Mucosa of rectum (tissue), 2 donors: ENCODE results near the gene BFSP2.

Experiments
- H3K27ac ChIP-seq, 2 donors: one replicate each; pipeline ENCODE4 v1.7.0; 2013; ENCODE audit warnings: inconsistent platforms in 2 of 2, low read depth in 2 of 2, low read length in 2 of 2
- H3K27me3 ChIP-seq, 2 donors: one replicate each; pipeline ENCODE4 v1.7.0; 2013; ENCODE audit warnings: low read length in 2 of 2; ENCODE audit not compliant: control insufficient read depth in 2 of 2, insufficient read depth in 2 of 2
- H3K36me3 ChIP-seq, 2 donors: one replicate each; pipeline ENCODE4 v1.7.0; 2013; ENCODE audit warnings: low read length in 2 of 2; ENCODE audit not compliant: control insufficient read depth in 2 of 2, insufficient read depth in 2 of 2
- H3K4me1 ChIP-seq, 2 donors: one replicate each; pipeline ENCODE4 v1.7.0; 2013; ENCODE audit warnings: low read length in 2 of 2, mild to moderate bottlenecking in 1 of 2; ENCODE audit not compliant: control insufficient read depth in 2 of 2, insufficient read depth in 2 of 2
- H3K4me3 ChIP-seq, 2 donors: one replicate each; pipeline ENCODE4 v1.7.0; 2013; ENCODE audit warnings: low read length in 2 of 2
- H3K9ac ChIP-seq, 2 donors: one replicate each; pipeline ENCODE4 v1.7.0; 2013; ENCODE audit warnings: low read length in 2 of 2, low read depth in 1 of 2, mild to moderate bottlenecking in 1 of 2
- H3K9me3 ChIP-seq, 2 donors: one replicate each; pipeline ENCODE4 v1.7.0; 2013; ENCODE audit warnings: low read length in 2 of 2; ENCODE audit not compliant: control insufficient read depth in 2 of 2
- donor health status: healthy.
- donor health status: Normal muscosa, but diverticular disease.

Gene BFSP2

GRCh38 chr3:133393691-133394474 lies 6.0 kb upstream of the BFSP2 start:
- Histone ChIP-seq H3K27me3 (no peaks in the 10 kb centered on the region), H3K4me1 (no peaks in the 10 kb centered on the region), H3K9ac (no peak overlapping the region), H3K36me3 (no peaks in the 10 kb centered on the region), H3K4me3 (no peak overlapping the region), H3K27ac (no peak overlapping the region), H3K9me3 (no peaks in the 10 kb centered on the region)

- no peak overlapping the region for H3K27ac ChIP-seq
- H3K27me3 ChIP-seq = no peaks in the 10 kb centered on the region
- no peaks in the 10 kb centered on the region for H3K36me3 ChIP-seq
- H3K9me3 ChIP-seq = no peaks in the 10 kb centered on the region
- H3K4me3 ChIP-seq = no peak overlapping the region
- no peaks in the 10 kb centered on the region for H3K4me1 ChIP-seq
- H3K9ac ChIP-seq = no peak overlapping the region
Measured at GRCh38 chr3:133394561-133395311, 5.1 kb upstream of the BFSP2 start.

GRCh38 chr3:133396906-133397305 lies 3.0 kb upstream of the BFSP2 start:
- Histone ChIP-seq H3K27ac (no peak overlapping the region), H3K9me3 (no peaks in the 10 kb centered on the region), H3K4me1 (no peaks in the 10 kb centered on the region), H3K4me3 (no peak overlapping the region), H3K9ac (no peak overlapping the region), H3K36me3 (no peaks in the 10 kb centered on the region), H3K27me3 (no peaks in the 10 kb centered on the region)

GRCh38 chr3:133401374-133402135 lies 1.7 kb downstream of the BFSP2 start:
- H3K27ac ChIP-seq = no peak overlapping the region
- H3K36me3 ChIP-seq = no peaks in the 10 kb centered on the region
- H3K27me3 ChIP-seq = no peaks in the 10 kb centered on the region
- no peak overlapping the region for H3K4me3 ChIP-seq
- H3K9ac ChIP-seq = no peak overlapping the region
- no peaks in the 10 kb centered on the region for H3K9me3 ChIP-seq
- no peaks in the 10 kb centered on the region for H3K4me1 ChIP-seq

- peaks cover 0 to 1% of the 10 kb centered on the region in 2 donors for H3K27me3 ChIP-seq
- H3K9ac ChIP-seq = no peak overlapping the region
- H3K9me3 ChIP-seq = no peaks in the 10 kb centered on the region
- H3K36me3 ChIP-seq = no peaks in the 10 kb centered on the region
- no peak overlapping the region for H3K4me3 ChIP-seq
- no peak overlapping the region for H3K27ac ChIP-seq
- no peaks in the 10 kb centered on the region for H3K4me1 ChIP-seq
Measured at GRCh38 chr3:133404920-133405319, 5.1 kb downstream of the BFSP2 start.

- Histone ChIP-seq H3K4me1 (peaks cover under 1 to 3% of the 10 kb centered on the region in 2 donors), H3K27me3 (peaks cover 5 to 6% of the 10 kb centered on the region in 2 donors), H3K27ac (no peak overlapping the region), H3K9me3 (no peaks in the 10 kb centered on the region), H3K9ac (no peak overlapping the region), H3K4me3 (no peak overlapping the region), H3K36me3 (no peaks in the 10 kb centered on the region)
Measured at GRCh38 chr3:133408366-133408765, 8.5 kb downstream of the BFSP2 start.

GRCh38 chr3:133408961-133409360 lies 9.1 kb downstream of the BFSP2 start:
- peaks cover 6 to 7% of the 10 kb centered on the region in 2 donors for H3K27me3 ChIP-seq
- no peak overlapping the region for H3K27ac ChIP-seq
- no peaks in the 10 kb centered on the region for H3K36me3 ChIP-seq
- no peaks in the 10 kb centered on the region for H3K9me3 ChIP-seq
- no peak overlapping the region for H3K9ac ChIP-seq
- no peak overlapping the region for H3K4me3 ChIP-seq
- H3K4me1 ChIP-seq = peaks cover 4 to 8% of the 10 kb centered on the region in 2 donors

GRCh38 chr3:133410191-133410892 lies 10.5 kb downstream of the BFSP2 start:
- H3K27me3 ChIP-seq = peaks cover 6 to 7% of the 10 kb centered on the region in 2 donors
- H3K27ac ChIP-seq = no peak overlapping the region
- H3K4me1 ChIP-seq = peaks cover 4 to 8% of the 10 kb centered on the region in 2 donors
- H3K9me3 ChIP-seq = no peaks in the 10 kb centered on the region
- no peaks in the 10 kb centered on the region for H3K36me3 ChIP-seq
- no peak overlapping the region for H3K4me3 ChIP-seq
- H3K9ac ChIP-seq = no peak overlapping the region

GRCh38 chr3:133412183-133413132 lies 12.6 kb downstream of the BFSP2 start:
- no peaks in the 10 kb centered on the region for H3K36me3 ChIP-seq
- no peak overlapping the region for H3K27ac ChIP-seq
- no peak overlapping the region for H3K4me3 ChIP-seq
- peaks cover 6 to 7% of the 10 kb centered on the region in 2 donors for H3K27me3 ChIP-seq
- H3K4me1 ChIP-seq = peaks cover 4 to 8% of the 10 kb centered on the region in 2 donors
- H3K9me3 ChIP-seq = no peaks in the 10 kb centered on the region
- no peak overlapping the region for H3K9ac ChIP-seq
